Activated CD8-positive, alpha-beta memory T cell treated with anti-CD3 and anti-CD28 coated beads for 24 hours (primary cell): ENCODE data around the gene GNAZ.

Experiments
- DNase-seq: peaks from one replicate; pipeline ENCODE4 v3.0.0-alpha.2; 2020

The GNAZ gene

DNA sequence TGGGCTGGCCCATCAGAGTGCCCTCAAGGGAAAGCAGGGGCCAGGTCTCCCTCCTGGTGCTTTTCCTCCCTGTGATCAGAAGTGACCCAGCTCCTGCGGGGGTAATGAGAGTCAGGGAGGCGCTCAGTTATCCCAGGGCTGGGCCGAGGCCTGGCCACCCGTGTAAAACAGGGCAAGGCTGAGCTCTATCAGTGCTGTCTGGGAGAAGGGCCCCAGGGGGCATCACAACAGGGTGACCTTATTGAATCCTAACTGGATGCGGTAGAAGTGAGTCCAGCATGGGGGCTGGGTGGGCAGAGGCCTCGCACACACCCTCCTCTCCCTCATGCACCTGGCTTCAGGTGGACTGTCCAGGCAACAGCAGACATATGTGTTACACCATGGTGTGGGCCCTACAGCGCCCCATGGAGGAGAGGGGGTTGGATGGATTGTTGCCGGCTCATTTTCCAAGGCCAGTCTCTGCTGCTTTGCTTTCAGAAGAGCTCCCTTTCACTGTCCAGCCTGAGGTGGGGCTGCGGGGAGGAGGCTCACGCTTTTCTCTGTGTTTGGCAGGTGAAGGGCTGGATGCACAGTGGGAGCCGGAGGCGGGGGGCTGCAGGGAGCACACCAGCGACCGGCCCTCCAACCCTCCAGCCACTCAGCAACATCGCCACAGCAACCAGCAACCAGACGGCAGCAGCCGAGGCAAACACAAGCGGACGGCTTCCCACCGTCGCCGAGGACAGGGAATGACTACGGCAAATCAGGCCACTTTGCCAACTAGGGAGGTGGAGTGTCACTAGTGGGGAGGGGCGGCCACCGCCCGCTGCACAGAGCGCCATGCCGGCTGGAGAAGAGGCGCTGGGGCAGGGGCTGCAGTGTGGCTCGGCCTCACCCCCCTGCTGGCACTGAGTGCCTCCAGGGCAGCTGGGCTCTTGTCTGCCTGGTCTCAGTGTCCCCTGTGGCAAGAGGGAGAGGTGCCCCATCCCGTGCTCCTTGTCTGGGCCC, 24.7 kb downstream of the GNAZ start:
- DNase-seq: no peak

DNA sequence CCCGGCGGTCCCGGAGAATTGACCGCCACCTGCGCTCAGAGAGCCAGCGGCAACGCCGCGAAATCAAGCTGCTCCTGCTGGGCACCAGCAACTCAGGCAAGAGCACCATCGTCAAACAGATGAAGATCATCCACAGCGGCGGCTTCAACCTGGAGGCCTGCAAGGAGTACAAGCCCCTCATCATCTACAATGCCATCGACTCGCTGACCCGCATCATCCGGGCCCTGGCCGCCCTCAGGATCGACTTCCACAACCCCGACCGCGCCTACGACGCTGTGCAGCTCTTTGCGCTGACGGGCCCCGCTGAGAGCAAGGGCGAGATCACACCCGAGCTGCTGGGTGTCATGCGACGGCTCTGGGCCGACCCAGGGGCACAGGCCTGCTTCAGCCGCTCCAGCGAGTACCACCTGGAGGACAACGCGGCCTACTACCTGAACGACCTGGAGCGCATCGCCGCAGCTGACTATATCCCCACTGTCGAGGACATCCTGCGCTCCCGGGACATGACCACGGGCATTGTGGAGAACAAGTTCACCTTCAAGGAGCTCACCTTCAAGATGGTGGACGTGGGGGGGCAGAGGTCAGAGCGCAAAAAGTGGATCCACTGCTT, 25.5 kb downstream of the GNAZ start:
- no peak for DNase-seq

DNA sequence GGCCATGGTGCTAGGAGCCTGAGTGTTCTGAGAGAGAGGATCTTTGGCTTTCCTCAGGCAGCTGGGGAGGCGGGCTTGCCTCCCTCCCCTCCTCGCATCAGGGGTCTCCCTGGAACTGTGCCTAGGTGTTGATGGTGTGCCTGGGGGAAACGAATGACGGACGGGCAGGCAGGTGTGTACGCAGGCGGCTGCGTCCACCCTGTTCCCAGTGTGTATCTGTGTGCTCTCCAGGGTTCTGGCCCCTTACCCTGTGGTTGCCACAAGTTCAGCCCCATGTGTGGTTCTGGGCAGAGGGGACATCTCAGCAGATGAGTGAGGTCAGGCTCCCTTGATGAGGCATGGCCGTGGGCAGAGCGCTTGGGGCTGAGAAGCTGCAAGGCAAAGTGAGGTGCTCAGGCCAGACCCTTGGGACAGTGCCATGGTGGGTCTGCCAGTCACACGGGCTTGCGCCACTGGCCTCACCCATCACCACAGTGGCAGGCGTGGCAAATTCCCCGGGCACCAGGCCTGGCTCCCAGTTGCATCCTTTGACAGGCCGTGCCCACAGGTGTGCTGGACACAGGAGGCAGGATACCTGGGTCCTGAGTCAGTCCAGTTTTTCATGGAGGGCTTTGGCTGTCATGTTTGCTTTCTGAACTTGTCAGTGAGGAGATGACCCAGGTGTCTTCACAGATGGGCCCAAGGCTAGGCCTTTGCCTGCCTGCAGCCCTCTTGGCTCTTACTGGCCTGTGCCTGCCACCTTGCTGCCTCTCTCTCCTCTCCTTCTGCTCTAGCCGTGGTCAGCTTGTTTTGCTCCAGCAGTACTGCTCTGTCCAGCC, 27.3 kb downstream of the GNAZ start:
- no peak for DNase-seq

DNA sequence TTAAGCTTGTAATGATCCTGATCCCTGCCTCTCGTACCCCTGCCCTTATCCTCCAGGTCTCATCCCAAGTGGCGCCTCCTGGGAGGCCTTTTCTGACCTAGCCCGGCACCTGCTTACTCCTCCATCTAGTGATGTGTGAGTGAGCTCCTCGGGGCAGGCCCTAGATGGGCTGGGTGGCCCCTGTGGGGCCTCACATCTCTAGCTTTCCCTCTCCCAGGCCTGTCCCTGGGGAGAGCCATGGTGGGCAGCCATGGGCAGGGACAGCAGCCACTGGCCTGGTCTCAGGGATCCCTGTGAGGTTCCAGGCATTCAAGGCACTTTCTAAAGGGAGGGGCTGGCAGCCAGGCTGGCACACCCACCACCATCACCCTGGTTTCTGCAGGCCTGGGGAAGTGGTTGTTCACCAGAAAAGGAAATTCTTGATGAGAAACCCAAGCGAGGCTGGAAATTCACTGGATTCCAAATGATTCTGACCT, 27.9 kb downstream of the GNAZ start:
- no peak for DNase-seq

DNA sequence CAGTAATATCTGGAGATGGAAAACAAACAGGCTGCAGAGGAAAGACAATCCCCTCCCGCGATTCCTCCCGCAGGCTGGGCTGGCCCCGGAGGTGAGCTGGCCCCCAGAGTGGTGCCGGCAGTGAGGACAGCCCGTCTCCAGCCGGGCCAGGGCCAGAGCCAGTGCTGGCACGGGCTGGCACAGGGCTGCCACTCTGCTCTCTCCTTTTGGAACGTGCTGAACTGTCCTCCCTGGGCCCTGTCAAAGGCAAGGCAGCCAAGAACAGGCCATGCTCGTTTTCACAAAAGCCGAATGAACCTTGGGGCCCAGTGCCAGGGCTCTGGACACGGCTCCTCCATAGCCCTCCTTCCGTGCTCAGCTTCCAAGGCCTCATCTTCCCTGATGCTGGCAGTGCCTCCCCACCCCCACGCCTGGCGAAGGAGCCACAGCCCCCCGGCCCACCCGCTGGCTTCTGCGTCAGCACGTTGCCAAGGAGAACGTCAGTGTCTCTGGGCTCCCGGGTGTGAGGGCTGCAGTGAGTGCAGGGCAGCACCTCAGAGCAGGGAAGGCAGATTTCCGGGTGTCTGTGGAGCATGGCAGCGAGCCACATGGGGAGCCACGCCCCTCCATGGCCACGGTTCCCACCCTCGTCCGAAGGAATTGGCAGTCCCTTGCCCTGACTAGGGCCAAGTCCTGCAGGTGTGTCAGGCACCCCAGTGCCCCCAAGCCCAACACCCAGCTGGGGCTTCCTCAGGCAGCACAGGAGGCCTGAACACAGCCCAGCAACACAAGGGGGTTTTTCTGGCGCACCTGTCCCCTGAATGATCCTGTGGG, 28.6 kb downstream of the GNAZ start:
- DNase-seq: no peak

DNA sequence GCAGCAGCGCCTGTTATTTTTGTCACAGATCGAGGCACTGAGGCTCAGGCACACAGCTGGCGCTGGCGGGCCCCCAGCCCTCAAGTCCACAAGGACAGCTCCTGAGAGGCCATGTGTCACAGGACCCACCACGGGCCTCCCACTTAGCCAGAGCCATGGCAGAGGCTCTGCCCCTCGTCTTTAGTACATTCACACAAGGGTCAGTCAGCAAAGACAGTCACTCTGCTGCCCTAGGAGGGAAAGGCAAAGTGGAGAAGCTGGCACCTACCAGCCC, 29.1 kb downstream of the GNAZ start:
- DNase-seq: no peak

DNA sequence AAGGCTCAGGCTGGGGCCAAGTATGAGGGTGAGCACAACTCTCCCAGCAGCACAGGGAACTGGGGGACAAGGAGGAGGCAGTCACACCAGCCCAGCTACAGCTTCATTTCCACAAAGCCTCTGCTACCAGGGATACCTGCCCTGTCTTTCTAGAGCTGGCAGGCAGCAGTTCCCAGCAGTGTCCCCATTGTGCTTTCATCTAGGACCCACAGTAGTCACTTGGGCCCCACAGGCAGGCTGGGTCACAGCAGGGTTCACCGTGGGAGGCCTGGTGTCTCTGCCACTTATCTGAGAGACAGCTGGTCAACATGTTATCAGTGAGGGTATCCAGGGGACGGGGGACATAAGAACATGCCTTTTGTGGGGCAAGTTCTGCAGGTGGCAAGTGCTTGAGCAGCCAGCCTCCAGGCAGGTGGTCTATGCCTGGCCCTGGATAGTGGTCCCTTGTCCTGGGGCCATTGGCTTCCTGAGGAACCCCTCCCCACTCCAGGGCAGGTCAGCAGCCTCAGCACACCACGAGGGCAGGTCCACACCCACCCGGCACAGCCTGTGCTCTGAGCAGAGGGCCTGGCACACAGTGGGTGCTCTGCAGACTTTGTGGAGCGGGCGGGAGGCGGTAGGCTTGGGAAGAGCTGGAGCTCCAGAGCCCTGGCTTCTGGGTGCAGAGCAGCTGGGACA, 29.9 kb downstream of the GNAZ start:
- no peak for DNase-seq

DNA sequence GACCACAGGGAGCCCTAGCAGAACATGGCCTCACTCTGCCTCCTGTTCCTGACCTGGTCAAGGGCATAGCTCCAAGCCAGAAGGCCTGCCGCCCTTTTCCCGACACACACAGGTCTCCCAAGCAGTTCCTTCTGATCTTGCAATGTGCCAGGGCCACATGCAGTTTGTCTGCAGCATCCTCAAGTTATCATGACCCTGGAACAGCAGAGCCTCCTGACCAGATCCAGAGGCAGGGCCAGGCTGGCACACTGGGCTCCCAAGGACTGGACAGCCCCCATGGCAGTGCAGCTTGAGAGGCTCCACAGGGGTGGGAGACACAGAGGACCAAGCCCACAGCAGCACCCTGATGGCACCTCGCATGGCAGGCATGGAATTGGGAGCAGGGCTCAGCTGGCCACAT, 31.2 kb downstream of the GNAZ start:
- no peak for DNase-seq

DNA sequence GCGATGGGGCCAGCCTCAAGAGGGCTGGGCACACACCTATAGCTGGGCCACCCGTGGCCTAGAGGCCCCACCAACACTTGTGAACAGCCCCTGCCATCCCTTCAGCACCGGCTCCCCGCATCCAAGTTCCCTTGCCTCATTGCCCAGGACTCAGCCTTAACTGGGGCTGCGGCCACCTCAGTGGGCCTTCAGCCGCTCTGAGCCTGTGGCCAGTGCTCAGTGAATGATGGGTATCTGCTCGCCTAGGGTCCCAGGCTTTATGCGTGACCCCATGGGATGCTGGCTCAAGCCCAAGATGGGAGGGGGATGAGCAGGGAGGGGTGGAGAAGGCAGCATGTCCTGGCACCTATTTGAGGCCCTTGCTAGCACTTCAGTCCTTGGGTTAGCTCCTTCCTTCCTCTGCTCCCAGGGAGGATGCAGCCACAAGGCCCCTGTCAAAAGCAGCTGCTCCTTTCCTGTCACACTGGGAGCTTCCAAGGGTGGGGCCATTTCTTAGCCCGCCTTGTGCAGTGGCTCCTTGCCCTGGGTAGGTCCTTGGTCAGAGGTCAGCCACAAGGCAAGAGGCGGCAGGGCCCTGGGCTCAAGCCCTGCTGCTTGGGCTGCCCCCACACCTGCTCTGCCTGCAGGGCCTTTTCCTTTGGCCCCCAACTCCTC, 31.8 kb downstream of the GNAZ start:
- no peak for DNase-seq

DNA sequence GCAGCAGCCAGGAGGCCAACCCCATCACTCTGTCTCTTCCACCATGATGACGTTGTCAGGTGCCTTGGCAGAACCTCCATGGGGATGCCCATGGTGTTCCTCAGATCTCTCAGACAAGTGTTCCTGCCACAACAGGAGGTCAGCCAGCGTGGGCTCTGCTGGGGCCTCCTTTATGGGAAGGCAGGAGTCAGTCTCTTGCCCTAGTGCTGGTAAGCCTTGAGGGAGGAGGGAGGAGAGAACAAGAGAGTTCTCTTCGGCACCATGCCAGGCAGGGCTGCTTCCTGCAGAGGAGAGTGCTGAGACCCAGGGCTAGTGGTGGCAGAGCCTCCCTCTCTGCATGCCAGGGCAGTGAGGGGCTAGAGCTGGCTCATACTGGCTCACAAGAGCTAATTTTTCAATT, 32.5 kb downstream of the GNAZ start:
- DNase-seq: no peak

DNA sequence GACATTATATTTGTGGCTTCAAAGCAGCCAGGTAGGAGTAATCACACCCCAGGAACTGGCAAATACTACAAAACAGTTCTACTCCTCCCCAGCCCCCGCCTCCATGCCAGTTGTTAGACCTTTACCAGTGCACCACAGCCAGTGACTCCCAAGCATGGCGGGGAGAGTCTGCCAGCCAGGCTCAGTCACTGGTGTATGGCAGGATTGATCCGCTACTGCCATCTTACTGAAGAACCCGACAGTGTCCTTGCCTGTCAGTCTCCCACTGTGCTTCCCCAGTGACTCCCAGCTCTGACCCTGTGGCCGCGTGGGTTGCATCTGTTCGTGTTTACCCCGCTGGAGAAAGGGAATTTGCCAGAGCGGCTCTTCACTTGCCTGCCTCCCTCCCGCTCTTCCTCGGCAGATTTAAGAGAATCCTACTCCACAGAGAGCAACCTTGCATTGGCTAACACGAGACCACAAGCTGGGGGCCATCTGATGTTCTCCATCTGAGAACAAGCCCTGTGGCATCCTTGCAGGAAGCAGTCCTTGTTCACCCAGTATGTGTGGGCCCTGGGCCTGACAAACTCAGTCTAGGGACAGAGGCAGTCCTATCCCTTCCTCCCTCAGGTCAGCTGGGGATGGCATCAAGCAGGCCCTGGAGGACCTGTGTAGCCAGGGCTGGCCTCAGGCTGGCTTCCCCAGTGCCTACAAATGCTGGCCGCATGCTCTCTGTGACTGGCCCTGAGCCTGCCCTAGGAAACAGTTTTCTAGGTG, 33.1 kb downstream of the GNAZ start:
- DNase-seq: no peak

DNA sequence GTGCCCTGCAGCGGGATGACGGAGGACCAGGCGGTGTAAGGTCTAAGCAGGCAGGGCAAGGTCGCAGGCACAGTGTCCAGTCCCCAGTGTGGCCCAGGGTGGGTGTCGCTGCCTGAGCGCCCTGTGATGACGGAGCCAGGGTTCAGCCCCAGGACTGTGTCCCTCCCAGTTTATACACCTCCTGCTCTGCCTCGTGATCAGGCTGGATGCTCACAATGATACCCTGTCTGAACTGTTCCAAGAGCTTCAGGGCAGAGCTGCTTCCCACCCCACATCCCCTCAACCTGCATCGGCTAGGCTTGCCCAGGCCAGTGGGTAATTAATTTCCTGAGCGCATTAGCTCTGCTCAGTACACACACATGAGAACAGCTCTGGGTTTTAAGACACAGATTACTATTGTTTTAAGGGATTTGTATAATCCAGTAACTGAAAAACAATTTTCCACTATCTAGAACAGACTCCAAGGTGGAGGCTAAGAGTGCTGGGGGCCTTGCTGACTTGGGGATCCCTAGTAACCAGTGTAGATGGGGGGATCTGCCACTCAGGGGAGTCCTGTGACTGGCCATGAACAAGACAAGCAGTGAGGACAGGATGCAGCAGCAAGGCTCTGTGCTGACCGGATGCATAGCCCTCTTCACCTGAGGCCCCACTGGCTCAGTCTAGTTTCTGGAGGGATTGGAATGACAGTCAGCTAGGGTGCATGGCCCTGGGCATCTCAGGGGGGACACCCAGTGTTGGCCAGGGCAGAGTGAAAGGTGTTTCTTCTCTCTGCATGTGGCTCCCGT, 34.1 kb downstream of the GNAZ start:
- no peak for DNase-seq

DNA sequence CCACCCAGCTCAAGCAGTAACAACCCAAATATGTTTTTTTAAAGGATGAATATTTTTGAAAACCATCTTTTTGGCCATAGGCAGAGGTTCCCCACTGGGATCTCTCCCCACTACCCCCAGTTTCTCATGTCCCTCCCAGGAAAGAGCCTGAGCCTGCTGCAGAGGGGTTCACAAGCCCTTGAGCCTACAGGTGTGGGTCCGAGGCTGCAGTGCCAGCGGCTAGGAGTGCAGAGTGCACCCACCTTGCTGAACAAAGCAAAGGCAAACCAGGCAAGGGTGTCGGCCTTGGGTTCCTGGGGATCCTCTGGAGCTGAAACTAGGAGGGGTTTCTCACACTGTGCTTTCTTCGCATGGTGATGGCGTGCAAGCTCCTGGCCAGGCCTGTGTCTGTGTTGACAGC, 35.0 kb downstream of the GNAZ start:
- DNase-seq: no peak

DNA sequence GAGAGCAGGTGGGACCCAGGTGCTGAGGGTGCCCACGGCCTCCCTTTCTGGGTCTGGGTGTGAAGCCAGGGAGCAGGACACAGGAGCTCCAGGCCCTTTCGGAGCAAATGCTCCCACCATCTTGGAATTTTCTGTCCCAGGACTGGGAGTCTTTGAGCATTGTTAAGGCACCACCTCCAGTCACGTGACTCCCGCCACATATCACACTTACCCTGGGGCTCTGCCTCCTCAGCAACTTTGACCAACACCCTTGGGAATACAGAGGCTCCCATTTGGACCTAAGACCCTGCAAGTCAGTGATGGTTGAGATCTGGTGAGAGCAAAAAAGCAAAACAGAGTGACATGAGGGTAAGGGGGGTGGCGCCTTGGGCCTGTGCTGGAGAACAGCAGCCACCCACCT, 35.6 kb downstream of the GNAZ start:
- DNase-seq: no peak

DNA sequence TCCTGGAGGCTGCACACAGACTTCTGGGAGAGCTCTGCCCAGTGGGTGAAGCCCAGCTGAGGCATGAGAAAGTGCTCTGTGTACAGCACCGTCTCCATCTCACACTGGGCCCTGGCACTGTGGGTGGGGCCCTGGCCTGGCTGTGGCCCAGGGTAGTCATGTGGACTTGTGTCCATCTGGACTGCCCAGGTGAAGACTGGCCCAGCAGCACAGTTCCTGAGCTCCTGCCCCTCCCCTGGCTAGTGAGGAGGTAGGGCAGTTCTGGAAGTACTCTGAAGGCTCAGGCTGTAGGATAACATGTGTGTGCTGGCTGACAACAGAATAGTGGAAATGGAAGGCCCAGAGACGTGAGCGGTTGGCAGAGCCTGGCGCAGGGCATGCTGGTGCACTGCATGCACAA, 36.0 kb downstream of the GNAZ start:
- no peak for DNase-seq

DNA sequence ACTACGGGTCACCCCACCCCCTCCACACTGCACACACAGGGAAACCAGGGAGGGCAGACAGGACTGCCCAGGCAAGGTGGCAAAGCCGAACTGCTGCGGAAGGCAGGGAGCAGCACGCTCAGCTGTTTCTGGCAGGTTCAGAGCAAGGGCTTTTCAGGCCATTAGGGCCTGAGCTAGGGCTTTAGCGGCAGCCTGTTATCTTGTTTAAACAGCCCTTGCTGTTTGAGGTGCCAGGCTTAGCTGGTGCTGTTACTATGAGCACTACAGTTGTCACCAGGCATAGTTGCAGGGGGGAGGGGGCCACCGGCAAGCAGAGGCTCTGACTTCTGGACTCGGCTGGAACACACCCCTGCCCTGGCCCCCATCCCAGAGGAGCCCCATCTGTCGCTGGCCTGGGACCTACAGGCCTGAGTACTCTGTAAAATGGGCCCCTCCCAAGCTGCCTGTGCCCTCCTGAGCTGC, 36.6 kb downstream of the GNAZ start:
- no peak for DNase-seq

DNA sequence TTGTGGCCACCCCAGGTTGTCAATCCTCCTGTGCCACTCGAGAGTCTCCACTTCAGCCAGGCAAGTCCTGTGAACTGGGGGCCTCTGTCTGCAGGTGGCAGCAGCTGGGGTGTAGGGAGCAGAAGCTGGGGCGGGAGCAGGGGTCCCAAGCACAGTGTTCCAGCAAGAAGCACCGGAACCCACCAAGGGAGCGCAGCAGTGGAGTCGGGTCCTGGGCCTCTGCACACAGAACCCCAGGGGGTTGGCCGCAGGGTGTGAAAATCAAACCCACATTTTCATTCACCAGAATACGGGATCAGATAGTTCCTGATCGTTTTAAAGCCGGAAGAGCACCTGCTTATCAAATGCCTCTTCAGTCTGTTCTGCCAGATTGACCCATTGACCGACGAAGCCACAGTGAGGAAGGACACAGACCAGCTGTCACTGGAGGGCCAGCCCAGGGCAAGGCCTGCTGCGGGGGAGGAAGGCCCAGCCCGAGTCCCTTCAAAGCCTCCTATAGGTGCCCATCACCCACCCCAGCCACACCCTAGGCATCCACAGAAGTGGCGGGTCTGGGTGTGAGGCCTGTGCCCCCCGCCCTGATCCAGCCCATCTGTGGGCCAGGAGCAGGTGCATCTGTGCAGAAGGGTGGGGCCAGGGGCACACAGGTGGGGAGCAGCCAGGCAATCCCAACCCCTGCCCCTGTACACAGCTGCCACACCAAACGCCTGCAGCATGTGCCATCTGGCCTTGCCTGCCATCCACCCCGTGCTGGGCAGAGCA, 37.3 kb downstream of the GNAZ start:
- no peak for DNase-seq

DNA sequence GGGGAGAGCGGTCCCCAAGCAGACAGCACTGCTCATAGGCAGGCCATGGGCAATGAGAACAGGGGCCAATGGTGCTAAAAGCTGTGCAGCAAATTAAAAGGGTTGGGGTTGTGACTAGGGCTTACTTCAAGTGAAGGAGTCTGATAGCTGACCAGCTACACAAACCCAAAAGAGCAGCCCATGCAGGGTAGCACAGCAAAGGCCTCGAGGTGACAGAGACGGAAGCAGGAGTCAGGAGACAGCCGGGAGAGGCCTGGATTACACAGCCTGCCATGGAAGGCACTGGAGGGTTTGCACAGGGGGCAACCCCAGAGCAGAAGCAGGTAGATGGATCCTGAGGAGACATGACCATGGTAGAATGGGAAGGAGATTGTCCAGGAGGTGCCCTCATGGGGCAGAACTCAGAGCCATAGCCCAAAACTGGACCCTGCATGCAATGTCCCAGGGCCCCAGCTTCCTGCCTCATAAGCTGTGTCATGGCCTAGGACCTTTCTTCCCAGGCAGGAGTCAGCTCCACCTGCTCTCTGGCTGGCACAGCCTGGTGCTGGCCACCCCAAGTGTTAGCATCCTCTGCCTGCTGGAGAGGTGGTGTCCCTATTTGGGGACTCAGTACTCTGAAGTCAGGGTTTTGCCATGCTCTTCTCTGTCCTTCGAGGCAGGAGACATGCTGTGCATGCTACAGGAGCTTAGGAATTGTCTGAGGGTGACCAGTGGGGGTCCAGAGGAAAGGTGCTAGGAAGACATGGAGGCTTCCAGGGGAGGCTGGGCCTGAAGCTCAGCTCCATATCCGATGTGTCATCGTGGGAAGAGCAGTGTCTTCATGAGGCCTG, 38.1 kb downstream of the GNAZ start:
- DNase-seq: no peak

DNA sequence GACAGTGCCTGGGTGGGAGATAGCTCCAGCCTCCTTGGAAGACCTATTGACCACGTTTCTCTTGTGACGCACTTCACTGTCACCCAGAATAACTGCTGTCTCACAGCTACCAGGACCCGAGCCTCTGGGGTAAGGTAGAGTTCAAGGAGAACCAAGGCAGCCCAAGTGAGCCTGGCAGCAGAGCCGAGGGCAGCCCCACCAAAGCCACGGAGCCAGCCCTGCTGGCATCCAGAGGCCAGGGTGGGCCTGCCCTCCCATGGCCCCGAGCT, 38.7 kb downstream of the GNAZ start:
- no peak for DNase-seq
